Measurements from ENCODE around the gene DCAF6.

DNA sequence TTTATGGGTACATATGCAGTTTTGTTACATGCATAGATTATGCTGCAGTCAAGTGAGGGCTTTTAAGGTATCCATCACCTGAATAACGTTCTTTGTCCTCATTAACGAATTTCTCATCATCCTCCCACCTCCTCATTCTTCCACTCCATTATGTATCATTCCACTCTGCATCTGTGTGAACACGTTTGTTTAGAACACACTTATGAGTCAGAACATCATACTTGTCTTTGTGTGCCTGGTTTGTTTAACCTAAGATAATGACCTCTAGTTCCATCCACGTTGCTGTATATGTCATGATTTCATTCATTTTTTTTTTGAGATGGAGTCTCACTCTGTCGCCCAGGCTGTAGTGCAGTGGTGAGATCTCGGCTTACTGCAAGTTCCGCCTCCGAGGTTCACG lies 7.1 kb downstream of the DCAF6 start:
- TF ChIP-seq, protein P1, sequence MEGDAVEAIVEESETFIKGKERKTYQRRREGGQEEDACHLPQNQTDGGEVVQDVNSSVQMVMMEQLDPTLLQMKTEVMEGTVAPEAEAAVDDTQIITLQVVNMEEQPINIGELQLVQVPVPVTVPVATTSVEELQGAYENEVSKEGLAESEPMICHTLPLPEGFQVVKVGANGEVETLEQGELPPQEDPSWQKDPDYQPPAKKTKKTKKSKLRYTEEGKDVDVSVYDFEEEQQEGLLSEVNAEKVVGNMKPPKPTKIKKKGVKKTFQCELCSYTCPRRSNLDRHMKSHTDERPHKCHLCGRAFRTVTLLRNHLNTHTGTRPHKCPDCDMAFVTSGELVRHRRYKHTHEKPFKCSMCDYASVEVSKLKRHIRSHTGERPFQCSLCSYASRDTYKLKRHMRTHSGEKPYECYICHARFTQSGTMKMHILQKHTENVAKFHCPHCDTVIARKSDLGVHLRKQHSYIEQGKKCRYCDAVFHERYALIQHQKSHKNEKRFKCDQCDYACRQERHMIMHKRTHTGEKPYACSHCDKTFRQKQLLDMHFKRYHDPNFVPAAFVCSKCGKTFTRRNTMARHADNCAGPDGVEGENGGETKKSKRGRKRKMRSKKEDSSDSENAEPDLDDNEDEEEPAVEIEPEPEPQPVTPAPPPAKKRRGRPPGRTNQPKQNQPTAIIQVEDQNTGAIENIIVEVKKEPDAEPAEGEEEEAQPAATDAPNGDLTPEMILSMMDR (conservative IDR thresholded peaks at IDR 0.05; ENCODE audit: low read depth, low read length) = no peak
- TF ChIP-seq EZH2 (IDR thresholded peaks at IDR 0.05; ENCODE audit: borderline replicate concordance, low read depth, low read length, poor library complexity, severe bottlenecking) = no peak
